ENCODE measurements around the gene BCL7B. TPM values are rescaled to one million over a fixed set of nuclear protein-coding genes. Genes with fewer than 3 reads are reported as not detected.
"Not testable (repeated sequence)": the region's sequence is repeated elsewhere in the genome, so short reads cannot be mapped to it uniquely, and the experiment has no call there.

Gene BCL7B
- total and polyA plus RNA-seq, 2 of the 4 experiments (the other 2 are of a cell fraction): 7.2 to 51.3 TPM

GRCh38 chr7:73538510-73538909 lies 19.0 kb downstream of the BCL7B start:
- H2AK9ac ChIP-seq (replicated peaks; ENCODE audit: low read depth, low read length, poor library complexity); H4K91ac ChIP-seq (ENCODE audit: insufficient read depth, low read depth, low read length); ATAC-seq (ENCODE audit: low read depth); POLR2A ChIA-PET (ENCODE audit: unreplicated experiment); H3K9ac ChIP-seq (ENCODE audit: low read depth, low read length); H3K27ac ChIP-seq (ENCODE audit: insufficient read depth, low read length); BruUV-seq (replicated peaks); H3K4me3 ChIP-seq (ENCODE audit: insufficient read depth, low read depth, low read length); H4K20me1 ChIP-seq (ENCODE audit: insufficient read depth, low read length); H2BK20ac ChIP-seq (ENCODE audit: low read depth, low read length); H3K4ac ChIP-seq (ENCODE audit: low read depth, low read length); H4K8ac ChIP-seq (ENCODE audit: low read depth in 2 of 2, low read length in 2 of 2); H2BK5ac ChIP-seq (ENCODE audit: low read depth, low read length, poor library complexity, severe bottlenecking); H3K9me3 ChIP-seq (ENCODE audit: control insufficient read depth, insufficient read depth, low read length); H3K4me1 ChIP-seq (ENCODE audit: control insufficient read depth, insufficient read depth, low read length); H3K4me2 ChIP-seq (ENCODE audit: low read depth, low read length); H3K9me1 ChIP-seq (ENCODE audit: insufficient read depth, low read length); CTCF ChIA-PET; DNase-seq; H3K18ac ChIP-seq (ENCODE audit: low read depth, low read length); H4K5ac ChIP-seq (ENCODE audit: low read depth, low read length); H3K14ac ChIP-seq (replicated peaks; ENCODE audit: low read depth, low read length); H2AFZ ChIP-seq (replicated peaks; ENCODE audit: low read length, poor library complexity); dilution Hi-C loops (cut with HindIII; ENCODE audit: low sequenced_read_pairs, unreplicated experiment); H2AK5ac ChIP-seq (ENCODE audit: low read depth, low read length); in situ Hi-C loops (cut with MboI; ENCODE audit: low sequenced_read_pairs); H2BK120ac ChIP-seq (ENCODE audit: low read depth, low read length); H3K56ac ChIP-seq (ENCODE audit: extremely low read depth, insufficient read depth, low read length); H2BK15ac ChIP-seq (ENCODE audit: low read depth, low read length); H3K27me3 ChIP-seq (ENCODE audit: control insufficient read depth, insufficient read depth, low read length); H3K23ac ChIP-seq (ENCODE audit: low read depth, low read length); intact Hi-C loops (cut with micrococcal nuclease): not testable (repeated sequence)
- WGBS, 2 experiments (ENCODE audit: extremely low coverage in 2 of 2, insufficient read length in 1 of 2): no CpG with 5 or more reads among the region's 2 CpGs
- peaks cover 62% of the 10 kb centered on the region for H3K36me3 ChIP-seq (ENCODE audit: control insufficient read depth, insufficient read depth, low read length)
- H3K79me1 ChIP-seq (ENCODE audit: low read depth in 1 of 2, low read length in 2 of 2): peaks cover 23 to 53% of the 10 kb centered on the region in 2 experiments
